Subcutaneous preadipocyte (primary cell): ENCODE measurements around the gene HP1BP3. TPM values are rescaled to one million over a fixed set of nuclear protein-coding genes. Genes with fewer than 3 reads are reported as not detected.

Experiments used
- total RNA-seq: library from RNA; depleted of rRNA; stranded (reverse); fragments of >200 nt; gene quantifications from 2 replicates; pipeline ENCODE4 v1.2.3, GENCODE V29; 2012

The HP1BP3 gene, protein sequence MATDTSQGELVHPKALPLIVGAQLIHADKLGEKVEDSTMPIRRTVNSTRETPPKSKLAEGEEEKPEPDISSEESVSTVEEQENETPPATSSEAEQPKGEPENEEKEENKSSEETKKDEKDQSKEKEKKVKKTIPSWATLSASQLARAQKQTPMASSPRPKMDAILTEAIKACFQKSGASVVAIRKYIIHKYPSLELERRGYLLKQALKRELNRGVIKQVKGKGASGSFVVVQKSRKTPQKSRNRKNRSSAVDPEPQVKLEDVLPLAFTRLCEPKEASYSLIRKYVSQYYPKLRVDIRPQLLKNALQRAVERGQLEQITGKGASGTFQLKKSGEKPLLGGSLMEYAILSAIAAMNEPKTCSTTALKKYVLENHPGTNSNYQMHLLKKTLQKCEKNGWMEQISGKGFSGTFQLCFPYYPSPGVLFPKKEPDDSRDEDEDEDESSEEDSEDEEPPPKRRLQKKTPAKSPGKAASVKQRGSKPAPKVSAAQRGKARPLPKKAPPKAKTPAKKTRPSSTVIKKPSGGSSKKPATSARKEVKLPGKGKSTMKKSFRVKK
- total RNA-seq, result 193 and 204 TPM in 2 replicates

DNA sequence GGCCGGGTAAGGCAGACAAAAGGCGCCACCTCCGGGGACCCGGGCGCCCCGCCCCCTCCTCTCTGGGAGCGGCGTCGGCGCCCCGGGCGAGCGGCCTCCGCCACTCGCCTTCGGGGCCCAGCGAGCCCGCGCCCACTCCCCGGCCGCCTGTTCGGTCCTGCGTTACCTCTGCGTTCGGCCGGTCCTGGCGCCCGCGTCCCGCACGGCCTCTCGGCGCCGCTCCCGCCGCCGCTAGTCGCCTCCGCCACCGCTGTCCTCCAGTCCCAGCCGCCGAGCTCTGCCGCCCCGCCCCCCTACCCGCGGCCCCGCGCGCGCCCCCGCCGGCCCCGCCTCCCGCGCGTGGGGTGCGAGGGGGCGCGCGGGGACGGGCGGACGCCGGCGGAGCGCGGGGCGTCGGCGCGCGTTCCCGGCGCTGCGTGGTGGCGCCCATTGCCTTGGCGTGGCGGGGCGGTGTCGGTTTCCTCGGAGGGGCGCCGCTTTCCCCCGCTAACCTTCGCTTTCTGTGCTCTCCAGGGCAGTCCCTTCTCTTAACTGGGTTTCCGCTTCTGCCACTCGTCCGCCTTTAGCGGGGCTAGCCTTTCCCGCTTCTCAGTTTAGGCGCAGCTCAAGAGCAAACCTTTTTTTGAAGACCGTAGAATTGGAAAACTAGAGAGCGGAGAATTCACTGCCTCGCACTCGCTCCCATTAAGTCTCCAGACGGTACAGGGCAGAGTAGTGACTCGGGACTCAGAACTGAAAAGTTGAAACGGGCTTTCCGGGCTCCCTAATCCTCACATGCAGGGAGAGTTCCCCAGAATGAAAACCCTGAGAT is at the start of gene HP1BP3:
Gene HP1BP3, minus strand, starts transcription at position 279 of the 811 bp plus-strand sequence. CDS start 6,867 bp downstream, outside the sequence.

DNA sequence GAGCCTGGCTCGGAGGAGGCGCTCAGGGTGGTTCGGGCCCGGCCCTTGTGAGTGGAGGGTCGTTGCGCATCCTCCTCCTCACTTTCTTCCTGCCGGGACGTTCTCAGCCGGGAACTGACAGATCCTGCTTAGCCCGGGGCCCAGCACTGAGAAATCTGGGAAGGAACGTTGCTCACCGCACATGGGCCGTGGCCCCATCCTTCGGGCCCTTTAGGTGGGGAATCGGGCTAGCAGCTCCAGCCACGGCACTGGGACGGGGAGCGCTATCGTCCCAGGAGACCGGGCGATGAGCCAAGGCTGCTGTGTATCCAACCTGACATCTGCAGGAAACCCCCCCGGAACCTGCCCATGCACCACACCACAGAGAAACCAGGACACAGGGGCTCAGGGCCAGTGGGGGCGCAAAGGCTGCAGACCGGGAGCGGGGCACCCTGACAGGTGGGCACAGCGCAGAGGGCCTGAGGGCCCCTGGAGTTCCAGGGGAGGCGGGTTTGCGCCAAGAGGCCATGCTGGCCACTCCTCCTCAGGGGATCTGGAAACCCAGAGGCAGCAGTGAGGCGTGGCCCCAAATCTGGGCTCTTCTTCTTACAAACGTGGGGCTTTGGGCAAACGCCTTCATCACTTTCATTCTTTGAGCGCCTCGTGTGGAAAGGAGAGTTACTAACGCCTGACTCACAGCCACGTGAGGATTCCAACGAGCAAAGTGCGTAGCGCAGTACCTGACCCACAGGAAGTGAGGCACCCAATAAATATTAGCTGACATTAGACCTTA is 54.3 kb downstream of the HP1BP3 start, which contains the start of gene SH2D5:
Gene SH2D5, minus strand, starts transcription at position 116 of the 772 bp plus-strand sequence. CDS start 4,659 bp downstream, outside the sequence.

DNA sequence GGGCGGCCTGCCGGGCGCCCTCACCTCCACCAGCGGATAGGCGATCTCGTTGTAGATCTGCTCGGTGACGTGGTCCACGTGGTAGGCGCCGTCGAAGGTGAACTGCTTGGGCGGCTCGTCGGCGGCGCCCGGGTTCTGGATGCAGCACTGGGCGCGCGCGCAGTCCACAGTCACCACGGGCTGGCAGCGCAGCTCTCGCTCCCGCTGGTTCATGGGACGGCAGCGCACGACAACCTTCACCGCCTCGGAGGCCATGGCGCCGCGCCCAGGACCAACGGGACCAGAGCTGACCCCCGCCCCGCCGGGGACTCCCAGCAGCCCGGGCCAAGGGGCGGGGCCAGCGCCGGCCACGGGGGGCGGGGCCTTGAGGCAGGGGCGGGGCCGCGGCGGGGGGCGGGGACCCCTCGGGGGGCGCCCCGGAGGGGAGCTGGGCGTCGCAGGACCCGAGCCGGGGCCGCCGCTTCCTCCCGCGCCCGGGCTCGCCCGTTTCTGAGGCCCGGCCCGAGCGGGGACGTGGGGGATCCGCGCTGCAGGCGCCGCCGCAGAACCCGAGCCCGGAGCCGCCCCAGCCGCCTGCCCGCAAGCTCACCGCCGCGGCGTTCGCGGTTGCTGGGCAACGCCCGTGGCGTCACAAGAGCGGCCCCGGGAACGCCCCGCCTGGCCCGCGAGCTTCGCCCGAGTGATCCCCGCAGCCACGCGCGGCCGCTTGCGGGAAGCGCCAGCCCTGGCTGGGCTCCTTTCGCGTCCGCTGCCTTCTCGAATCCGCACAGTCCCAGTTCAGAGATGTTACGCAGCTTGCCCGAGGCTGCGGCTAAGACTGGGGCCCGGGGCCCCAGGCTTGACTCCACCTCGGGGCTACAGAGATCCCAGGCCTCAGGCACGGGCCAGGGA is 69.4 kb downstream of the HP1BP3 start, which contains the start of gene KIF17:
Gene KIF17, minus strand, starts transcription at position 556 of the 891 bp plus-strand sequence. Its CDS starts 301 bp downstream, at position 255.

Other genes with a start within 250 kb of the HP1BP3 start
- gene FAM43B, start 234.7 kb downstream of the HP1BP3 start, total RNA-seq, result under 0.01 TPM in 1 of 2 replicates, not detected in the other
- 2.0 and 2.6 TPM in 2 replicates for gene CDA, start 198.2 kb downstream of the HP1BP3 start, total RNA-seq
- gene PINK1, start 153.8 kb downstream of the HP1BP3 start, total RNA-seq, result 34.2 and 38.9 TPM in 2 replicates
- 200 and 220 TPM in 2 replicates for gene DDOST, start 125.9 kb downstream of the HP1BP3 start, total RNA-seq
- gene KIF17, start 69.3 kb downstream of the HP1BP3 start, total RNA-seq, result 0.20 TPM in 1 of 2 replicates, not detected in the other
- 1.8 and 3.1 TPM in 2 replicates for gene SH2D5, start 54.6 kb downstream of the HP1BP3 start, total RNA-seq